HCT116 (cell line): ENCODE results near the gene BSPRY. TPM values are rescaled to one million over a fixed set of nuclear protein-coding genes. Genes with fewer than 3 reads are reported as not detected.

ENCODE experiments used
- ATAC-seq: fragments of 200-7000 bp; cut with Tn5 transposase; 2 replicates; pipeline ENCODE4 v1.9.1; 2020; ENCODE audit warnings: mild to moderate bottlenecking, moderate library complexity
- BruUV-seq: library from RNA; stranded (reverse); fragments of 400-500 nt; replicated peaks from 2 replicates; lab custom pipeline; 2021; lab: Mats Ljungman, UMichigan
- CTCF ChIA-PET: fragments of 300-600 bp; sonication (Branson Sonifier 250); formaldehyde crosslinking; loops from one replicate; lab custom pipeline; 2021; ENCODE audit warnings: antibody characterized with exemption; lab: Charles Lee
- POLR2A ChIA-PET: fragments of 300-600, 350-600 bp; sonication (Branson Sonifier 250); formaldehyde crosslinking; loops from one replicate; lab custom pipeline; 2021; ENCODE audit warnings: antibody characterized with exemption; lab: Charles Lee
- RAD21 ChIA-PET, 2 experiments: fragments of 300-600 bp; sonication (Branson Sonifier 250); formaldehyde crosslinking; loops; one replicate each; lab custom pipeline; 2023; ENCODE audit warnings: low total read pairs in 2 of 2; ENCODE audit not compliant: uncharacterized antibody in 2 of 2, unreplicated experiment in 2 of 2, low non-redundant PET in 1 of 2; lab: Charles Lee
- DNase-seq: peaks from one replicate; pipeline ENCODE4 v3.0.0-alpha.2; 2010; ENCODE audit warnings: low read depth, low spot score
- H2AFZ ChIP-seq: fragments of 200-600 bp; shearing (Covaris generic), sonication (generic); 2 replicates; pipeline ENCODE4 v1.6.1; 2017; ENCODE audit warnings: low read depth, mixed run types, mixed read lengths, antibody characterized with exemption, low read length; ENCODE audit not compliant: poor library complexity, severe bottlenecking
- H3K27ac ChIP-seq: 2 replicates; pipeline ENCODE4 v1.5.1; 2012; ENCODE audit warnings: low read depth, low read length
- H3K27me3 ChIP-seq: fragments of 200-600 bp; sonication (generic); 2 replicates; pipeline ENCODE4 v1.6.1; 2016; ENCODE audit warnings: mixed run types, low read length, mixed read lengths; ENCODE audit not compliant: insufficient read depth
- H3K36me3 ChIP-seq, 2 experiments: fragments of 200-500 bp in 1 of 2; fragments of 200-600 bp in 1 of 2; sonication (Bioruptor generic) in 1 of 2; sonication (generic) in 1 of 2; 2 replicates each; pipeline versions ENCODE4 v1.5.1 to v1.6.1; 2014 to 2016; ENCODE audit warnings: low read length in 2 of 2, inconsistent platforms in 1 of 2, mixed read lengths in 1 of 2, mixed run types in 1 of 2; ENCODE audit not compliant: insufficient read depth in 2 of 2, control insufficient read depth in 1 of 2
- H3K4me1 ChIP-seq, 2 experiments: fragments of 200-600 bp in 1 of 2; sonication (generic) in 1 of 2; 2 replicates each; pipeline versions ENCODE4 v1.5.1 to v1.6.1; 2012 to 2017; ENCODE audit warnings: low read length in 2 of 2, inconsistent platforms in 1 of 2, mild to moderate bottlenecking in 1 of 2, mixed read lengths in 1 of 2, mixed run types in 1 of 2, moderate library complexity in 1 of 2; ENCODE audit not compliant: insufficient read depth in 2 of 2, control insufficient read depth in 1 of 2
- H3K4me2 ChIP-seq: fragments of 200-600 bp; sonication (generic); 2 replicates; pipeline ENCODE4 v1.6.1; 2017; ENCODE audit warnings: mixed run types, low read length, mixed read lengths
- H3K4me3 ChIP-seq, 2 experiments: fragments of 200-600 bp in 1 of 2; sonication (generic) in 1 of 2; replicated peaks in 1 of 2; 2 replicates each; pipeline ENCODE4 v1.5.1; 2011 to 2016; ENCODE audit warnings: low read length in 2 of 2, control low read depth in 1 of 2, low read depth in 1 of 2, mild to moderate bottlenecking in 1 of 2, mixed read lengths in 1 of 2, mixed run types in 1 of 2
- H3K79me2 ChIP-seq: fragments of 200-600 bp; sonication (generic); 2 replicates; pipeline ENCODE4 v1.6.1; 2017; ENCODE audit warnings: mild to moderate bottlenecking, mixed run types, low read length, moderate library complexity, mixed read lengths; ENCODE audit not compliant: insufficient read depth
- H3K9ac ChIP-seq: fragments of 200-600 bp; sonication (generic); 2 replicates; pipeline ENCODE4 v1.6.1; 2016; ENCODE audit warnings: low read length, mixed read lengths
- H3K9me2 ChIP-seq: fragments of 200-600 bp; sonication (generic), shearing (Covaris generic); 2 replicates; pipeline ENCODE4 v1.6.1; 2017; ENCODE audit warnings: mixed run types, mild to moderate bottlenecking, moderate library complexity; ENCODE audit not compliant: insufficient read depth
- H3K9me3 ChIP-seq, 2 experiments: fragments of 200-500 bp in 1 of 2; fragments of 200-600 bp in 1 of 2; sonication (Bioruptor generic) in 1 of 2; sonication (generic) in 1 of 2; 2 replicates each; pipeline ENCODE4 v1.6.1; 2014 to 2017; ENCODE audit warnings: low read length in 2 of 2, mixed read lengths in 2 of 2, inconsistent platforms in 1 of 2, low read depth in 1 of 2, mild to moderate bottlenecking in 1 of 2, mixed run types in 1 of 2, moderate library complexity in 1 of 2; ENCODE audit not compliant: control insufficient read depth in 1 of 2, insufficient read depth in 1 of 2
- H4K20me1 ChIP-seq: fragments of 200-600 bp; sonication (generic), shearing (Covaris generic); 2 replicates; pipeline ENCODE4 v1.6.1; 2017; ENCODE audit warnings: mixed run types, mild to moderate bottlenecking, moderate library complexity; ENCODE audit not compliant: insufficient read depth
- EGR1 ChIP-seq: IDR thresholded peaks from 2 replicates; pipeline ENCODE4 v1.6.1; 2012; ENCODE audit warnings: low read depth
- ELF1 ChIP-seq: IDR thresholded peaks from 2 replicates; pipeline ENCODE4 v1.6.1; 2012; ENCODE audit warnings: low read depth, borderline replicate concordance
- EZH2phosphoT487 ChIP-seq: fragments of 200-600 bp; IDR thresholded peaks from 2 replicates; pipeline ENCODE4 v1.6.1; 2018; ENCODE audit warnings: antibody characterized with exemption, borderline replicate concordance
- FOSL1 ChIP-seq: IDR thresholded peaks from 2 replicates; pipeline ENCODE4 v1.6.1; 2012; ENCODE audit warnings: low read depth
- SP1 ChIP-seq: IDR thresholded peaks from 2 replicates; pipeline ENCODE4 v1.6.1; 2012; ENCODE audit warnings: low read depth
- YY1 ChIP-seq: IDR thresholded peaks from 2 replicates; pipeline ENCODE4 v1.6.1; 2011; ENCODE audit warnings: low read length, low read depth, moderate library complexity, mild to moderate bottlenecking; ENCODE audit not compliant: insufficient replicate concordance; ENCODE audit errors: extremely low read depth
- ZNF274 ChIP-seq: fragments of 200-500 bp; sonication (Bioruptor generic); IDR thresholded peaks from 2 replicates; pipeline ENCODE4 v1.6.1; 2014; ENCODE audit warnings: mild to moderate bottlenecking, low read depth, low read length, inconsistent platforms
- intact Hi-C: fragments of 100-400 bp; cut with micrococcal nuclease; formaldehyde crosslinking; loops from 2 replicates; pipeline ENCODE4 v1.10.0; 2022
- total RNA-seq: library from RNA; stranded (reverse); gene quantifications from one replicate; pipeline ENCODE4 v1.2.1, GENCODE V29; 2021; ENCODE audit not compliant: unreplicated experiment
- TF ChIP-seq, protein P1 (sequence below): IDR thresholded peaks from 2 replicates; pipeline ENCODE4 v1.6.1; 2012; ENCODE audit warnings: low read depth
- TF ChIP-seq, protein P2 (sequence below): IDR thresholded peaks from 2 replicates; pipeline ENCODE4 v1.6.1; 2011; ENCODE audit warnings: mild to moderate bottlenecking, low read length, moderate library complexity; ENCODE audit not compliant: insufficient replicate concordance; ENCODE audit errors: extremely low read depth

The BSPRY gene
- total RNA-seq, 1 experiment from 2014 or later: 22.7 TPM

DNA sequence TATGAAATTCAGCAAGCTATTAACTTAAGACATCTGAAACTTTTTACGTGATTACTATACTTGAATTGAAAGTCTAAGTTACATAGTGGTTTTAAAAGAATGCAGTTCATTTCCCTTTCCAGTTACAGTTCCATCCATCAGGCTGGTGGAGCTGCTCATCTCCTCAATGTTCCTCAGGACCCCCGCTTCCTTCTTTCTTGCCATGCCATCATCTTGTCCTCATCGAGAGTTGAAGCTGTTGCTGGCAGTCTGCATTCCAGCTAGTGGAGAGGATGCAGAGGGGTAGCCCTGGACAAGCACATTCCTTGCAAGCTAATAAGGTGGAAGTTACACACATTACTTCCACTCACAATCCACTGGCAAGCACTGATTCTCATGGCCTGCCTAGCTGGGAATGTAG lies 37.4 kb upstream of the BSPRY start:
- ATAC-seq (no peak), DNase-seq (no peak)
- Histone ChIP-seq H3K27me3 (no peaks in the 10 kb centered on the region), H3K36me3 (no peaks in the 10 kb centered on the region), H3K4me3 (no peak overlapping the region), H4K20me1 (no peaks in the 10 kb centered on the region), H3K9me3 (no peaks in the 10 kb centered on the region), H3K4me2 (no peak overlapping the region), H3K9me2 (no peaks in the 10 kb centered on the region), H2AFZ (no peak overlapping the region), H3K27ac (no peak overlapping the region), H3K9ac (no peak overlapping the region), H3K4me1 (no peaks in the 10 kb centered on the region), H3K79me2 (no peaks in the 10 kb centered on the region)
- BruUV-seq: no TSS peak
- RAD21 ChIA-PET: no interaction called here
- CTCF ChIA-PET: no interaction called here
- intact Hi-C loops: no loop called here
- POLR2A ChIA-PET: no interaction called here
- TF ChIP-seq ELF1: no peak
- TF ChIP-seq ZNF274: no peak
- TF ChIP-seq YY1: no peak
- no peak for TF ChIP-seq SP1
- TF ChIP-seq, protein P1, sequence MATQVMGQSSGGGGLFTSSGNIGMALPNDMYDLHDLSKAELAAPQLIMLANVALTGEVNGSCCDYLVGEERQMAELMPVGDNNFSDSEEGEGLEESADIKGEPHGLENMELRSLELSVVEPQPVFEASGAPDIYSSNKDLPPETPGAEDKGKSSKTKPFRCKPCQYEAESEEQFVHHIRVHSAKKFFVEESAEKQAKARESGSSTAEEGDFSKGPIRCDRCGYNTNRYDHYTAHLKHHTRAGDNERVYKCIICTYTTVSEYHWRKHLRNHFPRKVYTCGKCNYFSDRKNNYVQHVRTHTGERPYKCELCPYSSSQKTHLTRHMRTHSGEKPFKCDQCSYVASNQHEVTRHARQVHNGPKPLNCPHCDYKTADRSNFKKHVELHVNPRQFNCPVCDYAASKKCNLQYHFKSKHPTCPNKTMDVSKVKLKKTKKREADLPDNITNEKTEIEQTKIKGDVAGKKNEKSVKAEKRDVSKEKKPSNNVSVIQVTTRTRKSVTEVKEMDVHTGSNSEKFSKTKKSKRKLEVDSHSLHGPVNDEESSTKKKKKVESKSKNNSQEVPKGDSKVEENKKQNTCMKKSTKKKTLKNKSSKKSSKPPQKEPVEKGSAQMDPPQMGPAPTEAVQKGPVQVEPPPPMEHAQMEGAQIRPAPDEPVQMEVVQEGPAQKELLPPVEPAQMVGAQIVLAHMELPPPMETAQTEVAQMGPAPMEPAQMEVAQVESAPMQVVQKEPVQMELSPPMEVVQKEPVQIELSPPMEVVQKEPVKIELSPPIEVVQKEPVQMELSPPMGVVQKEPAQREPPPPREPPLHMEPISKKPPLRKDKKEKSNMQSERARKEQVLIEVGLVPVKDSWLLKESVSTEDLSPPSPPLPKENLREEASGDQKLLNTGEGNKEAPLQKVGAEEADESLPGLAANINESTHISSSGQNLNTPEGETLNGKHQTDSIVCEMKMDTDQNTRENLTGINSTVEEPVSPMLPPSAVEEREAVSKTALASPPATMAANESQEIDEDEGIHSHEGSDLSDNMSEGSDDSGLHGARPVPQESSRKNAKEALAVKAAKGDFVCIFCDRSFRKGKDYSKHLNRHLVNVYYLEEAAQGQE: no peak
- no peak for TF ChIP-seq EZH2phosphoT487
- TF ChIP-seq EGR1: no peak
- no peak for TF ChIP-seq FOSL1
- TF ChIP-seq, protein P2, sequence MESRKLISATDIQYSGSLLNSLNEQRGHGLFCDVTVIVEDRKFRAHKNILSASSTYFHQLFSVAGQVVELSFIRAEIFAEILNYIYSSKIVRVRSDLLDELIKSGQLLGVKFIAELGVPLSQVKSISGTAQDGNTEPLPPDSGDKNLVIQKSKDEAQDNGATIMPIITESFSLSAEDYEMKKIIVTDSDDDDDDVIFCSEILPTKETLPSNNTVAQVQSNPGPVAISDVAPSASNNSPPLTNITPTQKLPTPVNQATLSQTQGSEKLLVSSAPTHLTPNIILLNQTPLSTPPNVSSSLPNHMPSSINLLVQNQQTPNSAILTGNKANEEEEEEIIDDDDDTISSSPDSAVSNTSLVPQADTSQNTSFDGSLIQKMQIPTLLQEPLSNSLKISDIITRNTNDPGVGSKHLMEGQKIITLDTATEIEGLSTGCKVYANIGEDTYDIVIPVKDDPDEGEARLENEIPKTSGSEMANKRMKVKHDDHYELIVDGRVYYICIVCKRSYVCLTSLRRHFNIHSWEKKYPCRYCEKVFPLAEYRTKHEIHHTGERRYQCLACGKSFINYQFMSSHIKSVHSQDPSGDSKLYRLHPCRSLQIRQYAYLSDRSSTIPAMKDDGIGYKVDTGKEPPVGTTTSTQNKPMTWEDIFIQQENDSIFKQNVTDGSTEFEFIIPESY: no peak
